GM19035 (cell line): Measurements from ENCODE around the gene NIBAN1.
"Not testable (repeated sequence)": the region's sequence is repeated elsewhere in the genome, so short reads cannot be mapped to it uniquely, and the experiment has no call there.

ENCODE experiments used
- ATAC-seq: cut with Tn5 transposase; IDR thresholded peaks from one replicate; pipeline ENCODE4 v1.9.1; 2021; ENCODE audit not compliant: unreplicated experiment

Gene NIBAN1

DNA sequence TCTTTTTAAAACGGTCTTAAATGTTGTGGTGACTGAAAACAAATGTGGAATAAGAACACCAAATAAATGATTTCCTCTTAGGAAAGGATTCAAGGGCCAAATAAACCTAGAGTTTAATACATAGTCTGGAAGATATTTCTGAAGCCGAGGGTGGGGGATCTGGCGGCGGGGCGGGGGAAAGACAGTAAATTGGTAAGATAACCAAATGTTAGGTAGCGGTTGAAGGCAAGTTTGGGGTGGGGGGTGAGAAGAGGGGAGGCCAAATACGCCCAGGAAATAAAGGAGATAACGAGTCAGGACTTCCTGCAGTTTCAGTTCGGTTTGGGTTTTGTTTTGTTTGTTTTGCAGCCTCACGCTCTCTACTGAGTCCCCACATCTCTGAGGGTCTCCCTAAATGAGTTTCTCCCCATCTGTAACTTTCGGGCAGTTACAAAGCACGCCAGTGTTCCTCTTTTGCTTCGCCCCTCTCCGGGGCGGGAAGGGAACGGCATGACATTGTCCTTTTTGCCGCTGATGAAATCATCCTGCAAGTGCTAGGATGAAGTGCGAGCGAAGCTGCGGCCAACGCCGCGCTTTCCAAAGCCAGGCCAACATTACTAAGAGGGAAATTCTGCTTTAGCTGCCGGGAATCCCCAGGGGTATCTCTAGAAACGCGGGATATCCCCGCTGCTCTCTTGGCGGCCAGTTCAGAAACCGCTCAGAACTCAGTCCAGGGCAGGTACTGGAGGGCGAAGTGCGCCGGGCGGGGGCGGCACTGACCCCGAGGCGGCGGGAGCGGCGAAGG, 844 bp downstream of the NIBAN1 start:
- peak; percentile 66 for ATAC-seq

DNA sequence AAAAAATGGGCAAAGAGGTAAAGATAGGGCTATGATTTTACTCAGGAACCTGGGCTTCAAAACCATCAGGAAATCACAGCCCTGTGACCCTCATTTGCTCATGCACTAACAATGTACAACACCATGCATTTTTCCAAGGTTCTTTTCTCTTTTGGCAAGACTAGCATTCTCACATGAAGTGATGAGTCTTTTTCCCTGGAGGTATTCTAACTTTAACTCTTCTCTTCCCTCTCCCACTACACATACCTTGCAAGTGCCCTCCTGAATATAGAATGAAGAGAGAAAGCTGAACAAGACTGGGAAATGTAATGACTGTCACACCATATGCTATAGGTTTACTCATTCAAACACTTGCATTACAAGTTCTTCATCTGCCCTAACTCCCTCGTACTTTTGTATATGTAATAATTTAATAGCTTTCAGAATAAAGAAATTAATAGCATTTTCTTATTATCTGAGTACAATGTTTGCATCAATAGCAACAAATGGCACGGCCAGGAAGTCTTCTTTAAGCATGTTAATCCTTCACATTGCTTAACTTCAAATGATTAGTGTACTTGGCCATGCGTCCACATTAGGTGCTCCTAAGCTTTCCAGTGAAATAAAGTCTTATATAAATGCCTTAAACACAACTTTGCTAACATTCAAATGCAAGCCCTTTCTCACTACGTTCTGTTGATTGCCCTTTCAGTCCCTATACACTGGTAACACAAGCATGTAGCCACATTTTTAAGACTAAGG, 1.8 kb downstream of the NIBAN1 start:
- no peak for ATAC-seq

DNA sequence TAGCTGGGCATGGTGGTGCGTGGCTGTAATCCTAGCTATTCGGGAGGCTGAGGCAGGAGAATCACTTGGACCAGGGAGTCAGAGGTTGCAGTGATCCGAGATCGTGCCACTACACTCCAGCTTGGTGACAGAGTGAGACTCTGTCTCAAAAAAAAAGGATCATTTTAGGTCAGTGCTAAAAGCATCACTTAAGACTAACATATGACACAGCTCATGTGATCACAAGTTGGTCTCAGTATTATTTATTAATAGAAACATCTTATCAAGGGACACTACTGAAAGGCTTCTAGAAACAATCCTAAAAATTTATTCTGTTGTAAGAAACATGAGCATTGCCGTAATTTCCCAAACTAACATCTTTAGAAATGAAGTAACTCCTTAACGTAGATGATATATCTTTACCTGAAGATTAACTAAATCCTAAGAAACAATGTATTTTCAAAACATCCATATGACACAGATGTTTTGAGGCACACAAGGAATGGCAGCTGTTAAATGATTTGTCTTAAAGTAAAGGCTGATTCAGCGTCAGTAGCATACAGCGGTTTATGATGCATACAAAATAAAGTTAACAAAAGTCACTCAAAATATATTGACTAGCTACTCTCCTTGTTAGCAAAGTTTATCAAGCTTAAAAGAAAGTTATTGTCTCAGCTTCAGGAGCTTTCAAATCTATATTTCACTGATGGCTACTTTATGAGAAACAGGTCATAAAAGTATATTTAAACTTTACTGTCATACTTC, 2.6 kb downstream of the NIBAN1 start:
- ATAC-seq = no peak

DNA sequence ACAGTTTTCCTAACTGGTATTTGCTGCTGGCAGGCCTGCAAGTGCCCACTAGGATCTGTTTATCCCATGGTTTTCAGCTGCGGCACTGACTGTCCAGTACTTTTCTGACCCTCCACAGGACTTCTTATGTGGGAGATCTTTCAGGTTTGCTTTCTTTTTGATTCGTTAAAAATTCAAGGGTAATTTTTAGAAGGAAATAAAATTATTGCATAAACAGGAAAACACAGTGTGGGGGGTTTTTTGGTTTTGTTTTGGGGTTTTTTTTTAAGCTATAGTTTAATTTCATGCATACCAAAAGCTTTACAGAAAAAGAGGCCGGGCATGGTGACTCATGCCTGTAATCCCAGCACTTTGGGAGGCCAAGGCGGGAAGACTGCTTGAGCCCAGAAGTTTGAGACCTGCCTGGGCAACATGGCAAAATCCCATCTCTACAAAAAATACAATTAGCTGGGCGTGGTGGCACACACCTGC, 3.6 kb downstream of the NIBAN1 start:
- ATAC-seq = no peak

DNA sequence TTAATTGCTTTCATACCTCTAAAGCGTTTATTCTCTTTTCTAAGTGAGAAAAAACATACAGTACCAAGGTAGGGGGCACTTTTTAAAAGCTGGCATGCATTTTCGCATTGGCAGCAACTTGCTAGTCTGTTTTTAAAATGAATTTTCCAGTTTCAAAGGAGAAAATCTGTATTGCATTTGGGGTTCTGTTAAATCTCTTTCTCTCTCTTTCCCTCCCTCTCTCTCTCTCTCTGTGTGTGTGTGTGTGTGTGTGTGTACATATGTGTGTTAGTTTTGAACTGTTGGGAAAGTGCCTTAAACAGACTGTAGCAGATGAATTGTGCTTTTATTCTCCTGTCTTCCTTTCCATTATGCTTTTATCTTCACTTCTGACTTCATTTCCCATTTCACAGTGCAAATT, 7.3 kb downstream of the NIBAN1 start:
- ATAC-seq = no peak

DNA sequence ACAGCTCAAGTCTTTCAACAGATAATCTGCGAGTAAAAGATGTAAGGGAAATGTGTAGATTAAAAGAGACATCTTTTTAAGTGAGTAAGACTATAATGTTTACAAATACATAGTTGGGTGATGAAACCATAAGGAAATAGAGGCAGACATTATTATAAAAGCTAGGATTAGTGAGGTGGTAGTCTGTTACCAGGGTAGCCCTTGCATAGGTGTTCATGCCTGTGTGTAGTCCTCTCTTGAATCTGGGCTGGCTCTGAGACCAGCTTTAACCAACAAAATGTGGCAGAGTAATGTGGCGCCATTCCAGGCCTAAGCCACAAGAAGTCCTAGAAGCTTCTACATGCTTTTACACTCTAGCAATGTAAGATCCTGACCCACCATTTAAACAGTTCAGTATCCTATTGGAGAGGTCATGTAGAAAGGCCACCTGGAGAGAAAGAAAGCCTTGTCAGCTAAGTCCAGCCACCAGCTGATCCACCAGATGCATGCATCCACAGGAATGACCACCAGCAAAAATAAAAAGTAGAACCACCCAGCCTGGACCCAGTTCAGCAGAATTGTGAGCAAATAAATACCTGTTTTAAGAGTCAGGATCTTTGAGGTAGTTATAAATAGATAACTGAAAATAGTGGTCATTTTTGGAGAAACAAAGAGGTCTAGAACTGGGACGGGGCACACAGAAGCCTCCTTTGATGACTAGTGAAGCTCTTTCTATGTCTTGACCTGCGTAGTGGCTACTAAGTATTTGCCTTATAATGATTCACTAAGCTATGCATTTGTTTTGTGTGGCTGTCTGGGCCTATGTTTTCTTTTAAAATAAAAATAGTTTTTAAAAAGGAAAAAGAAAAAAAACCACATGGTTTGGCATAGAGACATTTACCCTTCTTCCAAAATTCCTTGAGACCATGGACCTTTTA, 8.1 kb downstream of the NIBAN1 start:
- no peak for ATAC-seq

DNA sequence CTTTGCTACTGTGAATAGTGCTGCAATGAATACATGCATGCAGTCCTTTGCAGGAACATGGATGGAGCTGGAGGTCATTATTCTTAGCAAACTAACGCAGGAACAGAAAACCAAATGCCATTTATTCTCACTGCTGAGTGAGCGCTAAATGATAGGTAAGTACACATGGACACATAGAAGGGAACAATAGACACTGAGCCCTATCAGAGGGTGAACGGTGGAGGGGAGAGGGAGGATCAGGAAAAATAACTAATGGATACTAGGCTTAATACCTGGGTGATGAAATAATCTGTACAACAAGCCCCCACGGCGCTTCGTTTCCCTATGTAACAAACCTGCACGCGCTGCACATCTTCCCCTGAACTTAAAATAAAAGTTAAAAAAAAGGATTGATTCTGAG, 8.9 kb downstream of the NIBAN1 start:
- no peak for ATAC-seq

DNA sequence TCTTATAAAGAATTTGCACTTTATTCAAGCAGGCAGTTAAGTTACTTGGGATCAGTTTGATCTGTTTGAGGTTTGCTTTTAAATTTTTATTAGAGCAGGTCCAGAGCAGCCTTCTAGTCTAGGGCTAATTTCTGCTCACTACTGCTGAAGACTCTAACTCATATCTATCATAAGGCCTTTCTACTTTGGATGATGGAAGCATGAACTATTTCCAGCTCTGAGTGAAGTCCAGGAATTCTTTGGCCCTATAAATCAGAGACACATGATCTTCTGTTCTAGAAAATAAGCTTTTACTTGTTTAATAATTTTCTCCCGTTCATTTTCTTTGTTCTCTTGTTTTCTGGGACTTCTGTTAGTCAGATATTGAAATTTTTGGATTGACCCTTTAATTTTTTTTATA, 14.7 kb downstream of the NIBAN1 start:
- ATAC-seq = no peak

DNA sequence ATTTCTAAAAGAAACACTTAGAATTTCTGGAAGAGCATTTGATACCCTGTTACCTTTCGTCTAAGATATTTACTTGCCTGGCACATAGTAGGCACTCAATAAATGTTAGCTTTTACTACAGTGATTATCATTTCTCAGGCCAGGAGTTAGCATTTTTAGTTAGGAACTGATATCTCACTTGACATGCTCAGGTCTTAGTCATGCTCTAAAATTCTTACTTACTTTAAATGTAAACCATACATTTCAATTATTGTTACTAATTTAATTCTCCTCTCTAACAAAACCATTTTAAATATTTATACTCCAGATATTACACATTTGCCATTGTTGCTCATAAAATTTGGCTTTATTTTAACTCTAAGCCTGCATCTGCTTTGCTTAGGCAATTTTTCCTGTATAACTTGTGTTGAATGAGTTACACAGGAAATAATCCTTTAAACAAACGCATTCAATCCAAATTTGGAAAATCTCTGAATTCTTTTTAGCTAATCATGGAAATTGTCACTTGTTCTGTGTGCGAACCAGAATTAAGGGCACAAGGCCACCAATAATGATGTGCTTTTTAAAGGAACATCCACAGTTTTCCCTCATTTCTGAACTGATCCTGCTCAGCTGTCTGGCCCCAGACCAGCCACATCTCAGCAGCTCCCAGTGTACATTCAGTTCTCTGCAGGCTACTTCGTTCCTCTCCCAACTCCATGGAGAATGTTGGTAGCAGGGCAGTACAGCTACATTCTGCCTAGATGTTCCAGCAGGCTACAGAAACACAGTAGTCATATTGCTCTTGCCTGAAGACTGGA, 15.6 kb downstream of the NIBAN1 start:
- no peak for ATAC-seq

DNA sequence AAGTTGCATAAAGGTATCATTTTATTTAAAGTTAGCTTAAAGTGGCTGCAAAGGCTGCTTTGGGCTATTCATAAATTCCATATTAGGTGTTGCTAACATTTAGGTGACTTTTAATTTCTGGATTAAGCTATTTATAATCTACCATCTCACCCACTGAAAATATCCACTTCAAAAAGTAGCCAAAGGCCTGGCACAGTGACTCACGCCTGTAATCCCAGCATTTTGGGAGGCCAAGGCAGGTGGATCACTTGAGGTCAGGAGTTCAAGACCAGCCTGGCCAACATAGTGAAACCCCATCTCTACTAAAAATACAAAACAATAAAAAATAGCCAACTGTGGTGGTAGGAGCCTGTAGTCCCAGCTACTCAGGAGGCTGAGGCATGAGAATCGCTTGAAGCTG, 16.4 kb downstream of the NIBAN1 start:
- ATAC-seq = not testable (repeated sequence)

DNA sequence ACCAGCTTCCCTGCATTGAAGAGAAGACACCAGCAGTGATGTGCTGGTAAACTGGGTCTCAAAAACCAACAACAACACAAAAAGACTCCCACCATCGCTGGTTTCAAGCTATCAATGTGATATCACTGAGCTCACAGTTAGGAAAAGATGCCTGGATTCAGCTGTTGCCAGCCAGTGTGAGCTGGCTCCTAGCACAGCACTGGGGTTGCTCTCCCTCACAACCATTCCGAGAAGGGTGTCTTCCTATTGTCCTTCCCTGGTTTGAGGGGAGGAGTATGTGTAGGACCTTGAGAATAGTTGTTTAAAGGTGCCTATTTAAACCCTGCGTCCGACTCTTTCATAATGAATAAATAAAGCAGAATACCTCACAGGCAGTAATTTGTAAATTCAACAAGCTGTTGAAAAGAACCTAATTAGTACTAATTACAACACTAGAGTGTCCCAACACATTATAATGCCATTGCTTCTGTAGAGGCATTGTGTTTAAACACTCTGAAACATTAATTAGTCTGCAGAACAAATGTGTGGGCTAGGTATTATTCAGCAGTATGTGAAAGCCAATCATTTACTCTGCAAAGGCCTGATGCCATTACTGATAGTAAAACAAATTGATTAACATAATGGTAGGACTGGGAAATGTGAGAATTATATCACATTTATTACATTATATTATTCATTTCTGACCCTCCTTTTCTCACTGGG, 17.2 kb downstream of the NIBAN1 start:
- no peak for ATAC-seq

DNA sequence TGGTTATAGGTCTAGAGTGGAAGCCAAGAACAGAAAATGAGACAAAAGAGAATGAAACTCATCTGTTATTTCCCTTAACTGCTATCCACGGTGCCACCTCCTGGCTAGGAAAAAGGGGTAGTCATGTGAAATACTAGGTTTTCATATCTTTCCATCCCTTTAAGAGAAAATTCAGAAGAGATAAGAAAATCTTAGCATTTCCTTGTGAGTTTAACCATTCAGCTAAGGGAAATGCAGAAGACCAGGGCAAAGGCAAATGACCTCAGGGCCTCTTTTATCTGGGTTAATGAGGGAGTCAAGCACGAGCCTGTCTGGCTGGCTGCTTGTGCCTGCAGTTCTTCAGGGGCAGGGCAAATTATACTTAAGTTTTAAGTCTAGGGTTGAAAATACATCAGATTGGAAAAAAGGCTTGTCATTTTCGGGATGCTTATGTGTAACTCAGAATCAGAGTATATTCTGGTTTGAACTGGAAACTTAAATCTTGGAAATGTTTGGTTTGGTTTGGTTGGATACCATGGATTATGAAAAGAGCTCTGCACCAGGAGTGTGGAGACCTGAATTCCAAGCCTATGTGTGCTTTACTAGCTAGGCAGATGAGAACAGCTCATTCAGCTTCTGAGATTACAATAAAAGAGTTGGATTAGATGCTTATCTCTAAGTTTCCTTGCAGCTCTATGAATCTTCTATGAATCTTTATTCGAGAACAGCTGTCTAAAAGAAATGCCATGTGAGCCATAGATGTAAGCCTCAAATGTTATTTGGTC, 19.9 kb downstream of the NIBAN1 start:
- no peak for ATAC-seq

DNA sequence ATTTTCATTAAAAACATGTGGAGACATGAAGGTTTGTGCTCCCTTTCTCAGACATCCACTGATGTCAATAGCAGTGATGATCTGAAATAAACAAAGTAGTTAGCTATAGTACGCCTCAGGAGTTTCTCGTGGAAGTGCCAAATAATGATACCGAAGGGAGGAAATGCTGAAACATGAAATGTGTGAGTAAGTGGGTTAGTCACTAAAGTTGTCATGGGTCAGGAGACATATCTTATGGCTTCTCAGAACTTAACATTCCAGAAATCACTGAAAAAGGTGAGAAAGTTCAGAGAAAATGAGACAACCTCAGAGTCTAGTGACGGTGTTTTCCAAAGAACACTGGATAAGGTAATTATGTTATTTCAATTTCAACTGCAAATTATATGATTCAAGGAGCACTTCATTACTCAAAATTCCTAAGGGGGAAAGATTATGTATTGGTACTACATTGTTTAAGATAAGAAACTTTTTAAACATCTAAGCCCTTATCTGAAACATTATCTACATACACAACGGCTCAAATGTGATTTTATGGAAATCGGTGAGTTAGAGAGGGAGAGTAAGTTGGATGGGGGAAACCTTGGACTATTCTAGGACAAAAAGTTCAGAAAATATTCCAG, 20.6 kb downstream of the NIBAN1 start:
- no peak for ATAC-seq

DNA sequence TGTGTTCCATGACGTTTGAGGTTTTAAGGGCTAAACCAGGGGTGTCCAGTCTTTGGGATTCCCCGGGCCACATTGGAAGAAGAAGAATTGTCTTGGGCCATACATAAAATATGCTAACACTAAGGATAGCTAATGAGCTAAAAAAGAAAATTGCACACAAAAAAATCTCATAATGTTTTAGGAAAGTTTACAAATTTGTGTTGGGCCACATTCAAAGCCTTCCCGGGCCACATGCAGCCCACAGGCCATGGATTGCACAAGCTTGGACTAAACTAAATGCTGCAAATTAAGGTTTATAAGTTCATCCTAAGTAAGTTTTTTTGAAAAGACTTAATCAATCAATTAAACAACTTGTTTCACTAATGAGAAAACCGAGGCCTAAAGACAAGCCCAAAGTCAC, 21.9 kb downstream of the NIBAN1 start:
- ATAC-seq = no peak

DNA sequence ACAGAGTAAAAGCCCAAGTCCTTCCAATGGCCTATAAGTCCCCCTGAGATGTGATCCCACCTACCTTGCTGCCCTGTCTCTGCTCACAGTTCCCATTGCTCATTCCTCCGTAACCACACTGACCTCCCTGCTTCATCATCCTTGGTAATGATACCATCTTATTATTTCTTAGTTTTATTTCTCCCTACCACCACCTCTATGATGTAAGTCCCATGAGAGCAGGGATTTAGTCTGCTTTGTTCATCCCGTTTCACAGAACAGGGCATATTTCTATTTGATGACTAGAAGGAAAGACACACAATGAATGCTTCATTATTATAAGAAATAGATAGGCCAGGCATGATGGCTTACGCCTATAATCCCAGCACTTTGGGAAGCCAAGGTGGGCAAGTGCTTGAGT, 22.5 kb downstream of the NIBAN1 start:
- no peak for ATAC-seq

DNA sequence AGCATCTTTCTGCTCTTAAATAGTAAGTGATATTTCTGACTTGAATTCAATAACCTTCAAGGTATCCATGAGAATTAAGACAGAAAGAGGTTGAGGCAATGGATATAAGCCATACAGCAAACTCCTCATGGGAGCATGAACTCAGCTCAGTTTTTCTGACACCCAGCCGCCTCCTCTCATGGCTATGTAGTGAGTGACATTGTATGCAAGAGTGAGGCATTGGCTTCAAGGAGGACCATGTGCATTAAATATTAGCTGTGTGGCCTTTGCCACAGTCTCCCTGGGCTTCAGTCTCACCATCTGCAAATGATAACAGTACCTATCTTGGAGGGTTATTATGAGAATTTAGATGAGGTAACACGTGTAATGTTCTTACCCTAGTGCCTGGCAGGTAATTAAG, 23.4 kb downstream of the NIBAN1 start:
- no peak for ATAC-seq

DNA sequence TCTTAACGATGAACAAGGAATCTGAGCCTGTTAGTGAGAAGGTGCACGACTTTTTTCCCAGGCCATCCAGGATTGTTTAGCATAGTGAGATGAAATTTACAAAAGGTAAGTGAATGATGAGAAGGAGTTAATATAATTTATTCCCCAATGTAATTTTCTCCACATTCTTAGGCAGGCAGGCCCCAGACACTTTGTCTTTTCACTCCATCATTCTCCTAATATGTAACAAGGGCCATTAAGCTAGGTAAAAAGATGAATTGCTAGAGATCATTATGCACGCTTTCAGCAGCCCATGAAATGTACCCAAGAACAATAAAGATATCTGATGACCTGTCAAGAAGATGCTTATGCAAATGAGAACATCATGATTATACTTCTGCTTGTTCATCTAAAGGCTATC, 24.1 kb downstream of the NIBAN1 start:
- ATAC-seq = no peak
